Endodermal cell (in vitro differentiated cells): Measurements from ENCODE around the gene HPSE2. TPM values are rescaled to one million over a fixed set of nuclear protein-coding genes. Genes with fewer than 3 reads are reported as not detected.

Experiments
- DNase-seq: peaks from one replicate; pipeline ENCODE4 v3.0.0-alpha.2; 2017
- H3K27ac ChIP-seq: 2 replicates; pipeline ENCODE4 v1.5.1; 2013; ENCODE audit warnings: mild to moderate bottlenecking, low read depth, low read length, moderate library complexity
- H3K27me3 ChIP-seq: 2 replicates; pipeline ENCODE4 v1.6.1; 2013; ENCODE audit warnings: mild to moderate bottlenecking, low read length, moderate library complexity; ENCODE audit not compliant: insufficient read depth, control insufficient read depth, poor library complexity, severe bottlenecking
- H3K36me3 ChIP-seq: 2 replicates; pipeline ENCODE4 v1.7.0; 2013; ENCODE audit warnings: mild to moderate bottlenecking, low read length, moderate library complexity; ENCODE audit not compliant: control insufficient read depth, insufficient read depth
- H3K4me1 ChIP-seq: one replicate; pipeline ENCODE4 v1.7.0; 2013; ENCODE audit warnings: low read length; ENCODE audit not compliant: control insufficient read depth, insufficient read depth
- H3K4me3 ChIP-seq: 2 replicates; pipeline ENCODE4 v1.5.1; 2013; ENCODE audit warnings: mild to moderate bottlenecking, low read length, moderate library complexity
- H3K9ac ChIP-seq: 2 replicates; pipeline ENCODE4 v1.6.1; 2013; ENCODE audit warnings: mild to moderate bottlenecking, low read length, moderate library complexity; ENCODE audit not compliant: poor library complexity, severe bottlenecking; ENCODE audit errors: extremely low read depth
- H3K9me3 ChIP-seq: 2 replicates; pipeline ENCODE4 v1.6.1; 2013; ENCODE audit warnings: mild to moderate bottlenecking, low read length, moderate library complexity; ENCODE audit not compliant: control insufficient read depth
- H3K27ac Mint-ChIP-seq: 2 replicates; pipeline ENCODE4 v1.8.0; 2020; ENCODE audit warnings: mixed read lengths
- H3K27me3 Mint-ChIP-seq: 2 replicates; pipeline ENCODE4 v1.8.0; 2021; ENCODE audit warnings: mild to moderate bottlenecking, mixed read lengths; ENCODE audit not compliant: insufficient read depth
- H3K36me3 Mint-ChIP-seq: 2 replicates; pipeline ENCODE4 v1.8.0; 2020; ENCODE audit warnings: low read depth, mixed read lengths
- H3K4me1 Mint-ChIP-seq: 2 replicates; pipeline ENCODE4 v1.8.0; 2020; ENCODE audit warnings: mixed read lengths
- H3K4me3 Mint-ChIP-seq: 2 replicates; pipeline ENCODE4 v1.8.0; 2020; ENCODE audit warnings: mild to moderate bottlenecking, moderate library complexity, mixed read lengths
- H3K9me3 Mint-ChIP-seq: 2 replicates; pipeline ENCODE4 v1.8.0; 2020; ENCODE audit warnings: mild to moderate bottlenecking, mixed read lengths
- WGBS, 2 experiments: methylation state at CpG; one replicate each; pipeline versions ENCODE4 v1.1.5 to v1.1.7; 2013; ENCODE audit warnings: missing lambda C conversion rate in 2 of 2, mixed read lengths in 1 of 2; ENCODE audit not compliant: insufficient coverage in 1 of 2, insufficient read length in 1 of 2; 5-methylcytosine and 5-hydroxymethylcytosine counted together
- total RNA-seq, 2 donors: library from RNA; stranded (reverse); fragmentation: NEBNext Ultra II Directional in 1 of 2; extraction: Animal tissue kit (Norgen Biotek cat#: 25700) in 1 of 2; gene quantifications; 2 replicates in 1 of 2; 3 replicates in 1 of 2; pipeline ENCODE4 v1.2.1, GENCODE V29; 2021
- TF ChIP-seq, protein P1 (sequence below): fragments of 200-600 bp; sonication (generic); conservative IDR thresholded peaks from 2 replicates; pipeline ENCODE4 v1.5.0; 2021; ENCODE audit warnings: antibody characterized with exemption, mild to moderate bottlenecking

HPSE2 gene
- total RNA-seq, 2 donors from 2014 or later = 0.07 to 0.11 TPM

DNA sequence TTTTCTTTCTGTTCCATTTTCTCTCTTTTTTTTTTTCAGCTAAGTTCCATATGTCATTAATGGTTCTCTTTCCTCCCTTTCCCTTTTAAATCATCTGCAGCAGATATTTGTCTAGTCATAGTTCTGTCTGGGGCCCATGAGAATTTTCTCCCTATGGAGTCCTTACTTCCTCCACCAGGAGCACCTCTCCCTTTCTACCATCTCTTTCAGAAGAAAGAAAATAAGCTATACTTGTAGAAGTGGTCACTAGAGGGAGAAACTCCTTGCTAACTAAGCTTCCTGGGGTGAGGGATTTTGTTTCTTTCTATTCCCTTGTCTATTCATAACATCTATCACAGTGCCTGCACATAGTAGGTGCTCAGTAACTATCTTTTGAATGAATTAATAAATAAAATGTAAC lies 558.8 kb downstream of the HPSE2 start:
- Histone ChIP-seq H3K4me1 (no peaks in the 10 kb centered on the region), H3K4me3 (no peak overlapping the region), H3K9me3 (no peaks in the 10 kb centered on the region), H3K27ac (no peak overlapping the region), H3K27me3 (no peaks in the 10 kb centered on the region), H3K36me3 (no peaks in the 10 kb centered on the region), H3K9ac (no peak overlapping the region)
- Mint-ChIP-seq H3K27ac (peak overlapping the region; percentile 40), H3K9me3 (no peaks in the 10 kb centered on the region), H3K36me3 (no peaks in the 10 kb centered on the region), H3K4me3 (no peak overlapping the region), H3K4me1 (peaks cover 3% of the 10 kb centered on the region), H3K27me3 (no peaks in the 10 kb centered on the region)
- TF ChIP-seq, protein P1, sequence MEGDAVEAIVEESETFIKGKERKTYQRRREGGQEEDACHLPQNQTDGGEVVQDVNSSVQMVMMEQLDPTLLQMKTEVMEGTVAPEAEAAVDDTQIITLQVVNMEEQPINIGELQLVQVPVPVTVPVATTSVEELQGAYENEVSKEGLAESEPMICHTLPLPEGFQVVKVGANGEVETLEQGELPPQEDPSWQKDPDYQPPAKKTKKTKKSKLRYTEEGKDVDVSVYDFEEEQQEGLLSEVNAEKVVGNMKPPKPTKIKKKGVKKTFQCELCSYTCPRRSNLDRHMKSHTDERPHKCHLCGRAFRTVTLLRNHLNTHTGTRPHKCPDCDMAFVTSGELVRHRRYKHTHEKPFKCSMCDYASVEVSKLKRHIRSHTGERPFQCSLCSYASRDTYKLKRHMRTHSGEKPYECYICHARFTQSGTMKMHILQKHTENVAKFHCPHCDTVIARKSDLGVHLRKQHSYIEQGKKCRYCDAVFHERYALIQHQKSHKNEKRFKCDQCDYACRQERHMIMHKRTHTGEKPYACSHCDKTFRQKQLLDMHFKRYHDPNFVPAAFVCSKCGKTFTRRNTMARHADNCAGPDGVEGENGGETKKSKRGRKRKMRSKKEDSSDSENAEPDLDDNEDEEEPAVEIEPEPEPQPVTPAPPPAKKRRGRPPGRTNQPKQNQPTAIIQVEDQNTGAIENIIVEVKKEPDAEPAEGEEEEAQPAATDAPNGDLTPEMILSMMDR = peak; percentile 77
- no peak for DNase-seq

DNA sequence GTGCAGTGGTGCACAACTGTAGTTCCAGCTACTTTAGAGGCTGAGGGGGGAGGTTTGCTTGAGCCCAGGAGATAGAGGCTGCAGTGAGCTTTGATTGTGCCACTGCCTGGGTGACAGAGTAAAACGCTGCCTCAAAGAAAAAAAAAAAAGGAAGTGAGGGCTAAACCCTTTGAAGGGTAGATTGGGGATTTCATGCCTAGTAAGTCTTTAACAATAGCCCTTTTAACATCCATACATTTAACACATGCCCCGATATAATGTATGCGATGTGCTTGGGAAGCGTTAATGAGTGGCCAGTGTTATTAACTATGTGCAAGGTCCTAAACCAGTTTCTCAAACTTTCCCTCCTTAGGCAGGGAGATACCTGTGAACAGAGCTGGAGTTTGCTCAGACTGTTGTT lies 559.8 kb downstream of the HPSE2 start:
- DNase-seq = no peak
- H3K9ac ChIP-seq = no peak overlapping the region
- H3K36me3 Mint-ChIP-seq = no peaks in the 10 kb centered on the region

DNA sequence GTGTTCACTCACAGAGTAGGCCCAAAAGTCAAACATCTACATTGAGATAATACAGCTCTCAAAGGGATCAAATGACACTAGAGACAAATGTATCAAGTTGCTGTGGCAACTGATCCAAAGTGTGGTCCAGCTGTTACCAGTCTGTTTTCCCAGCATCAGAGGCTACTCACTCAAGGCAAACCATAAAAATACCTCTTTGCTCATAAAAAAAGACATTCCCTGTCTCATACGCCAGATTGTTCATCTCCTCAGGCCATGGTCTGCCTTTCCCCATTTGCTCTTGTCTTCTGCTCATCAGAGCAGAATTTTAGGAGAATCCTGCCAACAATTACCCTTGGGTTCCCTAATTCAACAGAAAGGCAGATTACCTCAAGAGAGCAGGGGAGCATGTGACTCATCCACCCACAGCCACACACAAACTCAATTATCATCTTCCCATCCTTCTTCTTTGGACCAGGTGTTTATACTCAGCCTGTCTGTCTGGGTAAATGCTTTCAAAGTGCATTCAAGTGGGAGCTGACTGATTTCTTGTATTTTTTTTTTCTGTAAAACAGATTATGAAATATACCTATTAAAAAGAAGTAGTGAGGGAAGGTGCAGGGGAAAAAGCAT lies 562.4 kb downstream of the HPSE2 start:
- Mint-ChIP-seq H3K4me3 (no peak overlapping the region), H3K27ac (no peak overlapping the region), H3K9me3 (no peaks in the 10 kb centered on the region), H3K36me3 (no peaks in the 10 kb centered on the region), H3K4me1 (no peaks in the 10 kb centered on the region), H3K27me3 (no peaks in the 10 kb centered on the region)
- Histone ChIP-seq H3K27ac (no peak overlapping the region), H3K4me1 (no peaks in the 10 kb centered on the region), H3K4me3 (no peak overlapping the region), H3K9ac (no peak overlapping the region), H3K36me3 (no peaks in the 10 kb centered on the region), H3K9me3 (no peaks in the 10 kb centered on the region), H3K27me3 (no peaks in the 10 kb centered on the region)
- TF ChIP-seq, protein P1 = no peak
- WGBS, 2 experiments = 67 to 94% methylated on average over 1 of the region's 1 CpG
- DNase-seq = no peak

More for the DNA sequence above, 559.8 kb downstream of the HPSE2 start:
- Histone ChIP-seq H3K9me3 (no peaks in the 10 kb centered on the region), H3K4me1 (no peaks in the 10 kb centered on the region), H3K36me3 (no peaks in the 10 kb centered on the region), H3K27me3 (no peaks in the 10 kb centered on the region), H3K4me3 (no peak overlapping the region), H3K27ac (no peak overlapping the region)
- H3K4me1 Mint-ChIP-seq = peaks cover 3% of the 10 kb centered on the region
- no peaks in the 10 kb centered on the region for H3K9me3 Mint-ChIP-seq
- H3K27ac Mint-ChIP-seq = no peak overlapping the region
- TF ChIP-seq, protein P1 = no peak
- WGBS, 2 experiments = 75 to 89% methylated on average over 4 of the region's 4 CpGs
- H3K27me3 Mint-ChIP-seq = no peaks in the 10 kb centered on the region
- H3K4me3 Mint-ChIP-seq = no peak overlapping the region
